ENCODE measurements around the gene PTPRD.

Gene PTPRD

GRCh38 chr9:9305600-9305999 is 1307.2 kb downstream of the PTPRD start:
- H3K27me3 ChIP-seq (ENCODE audit: insufficient read depth, insufficient read length): no peaks in the 10 kb centered on the region
- no peaks in the 10 kb centered on the region for H3K9me3 ChIP-seq (ENCODE audit: insufficient read depth, low read length)
- H3K9ac ChIP-seq (ENCODE audit: insufficient read length, low read depth): no peak overlapping the region
- no peaks in the 10 kb centered on the region for H3K4me1 ChIP-seq (ENCODE audit: insufficient read depth, insufficient read length)
- no peaks in the 10 kb centered on the region for H3K36me3 ChIP-seq (ENCODE audit: insufficient read depth, insufficient read length, low read length)
- no peak for DNase-seq (ENCODE audit: low read depth, low spot score)
- TF ChIP-seq YY1 (IDR thresholded peaks at IDR 0.05; ENCODE audit: insufficient read depth, insufficient read length) (no peak), ZNF274 (IDR thresholded peaks at IDR 0.05; ENCODE audit: low read depth, low read length) (no peak), SUZ12 (IDR thresholded peaks at IDR 0.05; ENCODE audit: extremely low read depth, insufficient read depth, insufficient read length) (no peak)
- no peak overlapping the region for H3K4me3 ChIP-seq (ENCODE audit: insufficient read length, low read depth)

- DNase-seq (ENCODE audit: low read depth, low spot score): no peak
- Histone ChIP-seq H3K27me3 (ENCODE audit: insufficient read depth, insufficient read length) (no peaks in the 10 kb centered on the region), H3K9me3 (ENCODE audit: insufficient read depth, low read length) (no peaks in the 10 kb centered on the region), H3K9ac (ENCODE audit: insufficient read length, low read depth) (no peak overlapping the region), H3K36me3 (ENCODE audit: insufficient read depth, insufficient read length, low read length) (no peaks in the 10 kb centered on the region), H3K4me3 (ENCODE audit: insufficient read length, low read depth) (no peak overlapping the region), H3K4me1 (ENCODE audit: insufficient read depth, insufficient read length) (no peaks in the 10 kb centered on the region)
- no peak for TF ChIP-seq ZNF274 (IDR thresholded peaks at IDR 0.05; ENCODE audit: low read depth, low read length)
- no peak for TF ChIP-seq SUZ12 (IDR thresholded peaks at IDR 0.05; ENCODE audit: extremely low read depth, insufficient read depth, insufficient read length)
- no peak for TF ChIP-seq YY1 (IDR thresholded peaks at IDR 0.05; ENCODE audit: insufficient read depth, insufficient read length)
Observed at GRCh38 chr9:9299134-9299533, 1313.7 kb downstream of the PTPRD start.

DNA sequence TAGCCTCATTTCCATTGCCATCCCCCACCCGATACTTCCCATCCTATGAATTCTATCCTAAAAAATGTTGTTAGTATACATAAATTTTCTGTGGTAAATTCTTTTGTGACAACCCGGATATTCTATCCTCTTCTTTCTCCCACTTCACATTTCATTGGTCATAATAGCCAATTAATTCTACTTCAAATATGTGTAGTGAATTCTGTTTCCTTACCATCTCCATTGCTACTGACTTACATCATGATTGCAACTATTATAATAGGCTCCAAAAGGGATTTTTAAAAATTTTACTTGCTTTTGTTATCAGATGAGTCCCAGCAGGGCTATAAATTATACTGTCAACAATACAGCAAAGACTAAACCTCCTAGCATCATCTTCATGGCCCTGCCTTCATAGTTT is 1326.8 kb downstream of the PTPRD start:
- Histone ChIP-seq H3K9ac (ENCODE audit: insufficient read length, low read depth) (no peak overlapping the region), H3K27me3 (ENCODE audit: insufficient read depth, insufficient read length) (no peaks in the 10 kb centered on the region), H3K4me1 (ENCODE audit: insufficient read depth, insufficient read length) (no peaks in the 10 kb centered on the region), H3K4me3 (ENCODE audit: insufficient read length, low read depth) (no peak overlapping the region), H3K9me3 (ENCODE audit: insufficient read depth, low read length) (no peaks in the 10 kb centered on the region), H3K36me3 (ENCODE audit: insufficient read depth, insufficient read length, low read length) (no peaks in the 10 kb centered on the region)
- no peak for DNase-seq (ENCODE audit: low read depth, low spot score)
- TF ChIP-seq ZNF274 (IDR thresholded peaks at IDR 0.05; ENCODE audit: low read depth, low read length) (no peak), YY1 (IDR thresholded peaks at IDR 0.05; ENCODE audit: insufficient read depth, insufficient read length) (no peak)

- H3K36me3 ChIP-seq (ENCODE audit: insufficient read depth, insufficient read length, low read length): no peaks in the 10 kb centered on the region
- no peaks in the 10 kb centered on the region for H3K4me1 ChIP-seq (ENCODE audit: insufficient read depth, insufficient read length)
- H3K9me3 ChIP-seq (ENCODE audit: insufficient read depth, low read length): no peaks in the 10 kb centered on the region
- H3K27me3 ChIP-seq (ENCODE audit: insufficient read depth, insufficient read length): no peaks in the 10 kb centered on the region
- no peak for DNase-seq (ENCODE audit: low read depth, low spot score)
- TF ChIP-seq ZNF274 (IDR thresholded peaks at IDR 0.05; ENCODE audit: low read depth, low read length) (no peak), SUZ12 (IDR thresholded peaks at IDR 0.05; ENCODE audit: extremely low read depth, insufficient read depth, insufficient read length) (no peak), YY1 (IDR thresholded peaks at IDR 0.05; ENCODE audit: insufficient read depth, insufficient read length) (no peak)
- H3K9ac ChIP-seq (ENCODE audit: insufficient read length, low read depth): no peak overlapping the region
- no peak overlapping the region for H3K4me3 ChIP-seq (ENCODE audit: insufficient read length, low read depth)
Observed at GRCh38 chr9:9284201-9284600, 1328.6 kb downstream of the PTPRD start.

GRCh38 chr9:9283159-9283986 is 1329.4 kb downstream of the PTPRD start:
- TF ChIP-seq SUZ12 (IDR thresholded peaks at IDR 0.05; ENCODE audit: extremely low read depth, insufficient read depth, insufficient read length): no peak
- TF ChIP-seq ZNF274 (IDR thresholded peaks at IDR 0.05; ENCODE audit: low read depth, low read length): no peak
- no peak for TF ChIP-seq YY1 (IDR thresholded peaks at IDR 0.05; ENCODE audit: insufficient read depth, insufficient read length)
- DNase-seq (ENCODE audit: low read depth, low spot score): no peak

DNA sequence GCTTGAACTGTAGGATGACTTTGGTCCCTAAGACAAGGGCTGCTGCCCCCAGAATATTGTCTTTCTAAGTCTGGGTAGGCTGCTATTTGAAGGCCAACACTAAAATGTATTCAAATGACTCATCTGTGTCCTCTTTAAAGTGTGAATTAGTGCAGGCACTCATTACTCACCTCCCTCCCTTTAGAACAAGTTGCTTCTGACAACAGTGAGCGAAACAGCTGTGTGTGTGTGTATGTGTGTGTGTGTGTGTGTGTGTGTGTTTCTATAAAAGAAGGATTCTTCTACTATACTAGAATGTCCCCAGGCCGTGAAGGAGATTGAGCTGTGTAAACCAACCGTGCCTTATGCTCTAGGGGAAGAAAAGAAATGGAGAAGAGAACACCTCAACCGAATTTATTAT is 1337.2 kb downstream of the PTPRD start:
- no peak for DNase-seq (ENCODE audit: low read depth, low spot score)
- no peaks in the 10 kb centered on the region for H3K9me3 ChIP-seq (ENCODE audit: insufficient read depth, low read length)
- H3K4me3 ChIP-seq (ENCODE audit: insufficient read length, low read depth): no peak overlapping the region
- no peaks in the 10 kb centered on the region for H3K27me3 ChIP-seq (ENCODE audit: insufficient read depth, insufficient read length)
- TF ChIP-seq SUZ12 (IDR thresholded peaks at IDR 0.05; ENCODE audit: extremely low read depth, insufficient read depth, insufficient read length) (no peak), YY1 (IDR thresholded peaks at IDR 0.05; ENCODE audit: insufficient read depth, insufficient read length) (no peak), ZNF274 (IDR thresholded peaks at IDR 0.05; ENCODE audit: low read depth, low read length) (no peak)
- H3K9ac ChIP-seq (ENCODE audit: insufficient read length, low read depth): no peak overlapping the region
- no peaks in the 10 kb centered on the region for H3K4me1 ChIP-seq (ENCODE audit: insufficient read depth, insufficient read length)
- no peaks in the 10 kb centered on the region for H3K36me3 ChIP-seq (ENCODE audit: insufficient read depth, insufficient read length, low read length)

More at GRCh38 chr9:9283159-9283986, 1329.4 kb downstream of the PTPRD start:
- Histone ChIP-seq H3K9me3 (ENCODE audit: insufficient read depth, low read length) (no peaks in the 10 kb centered on the region), H3K36me3 (ENCODE audit: insufficient read depth, insufficient read length, low read length) (no peaks in the 10 kb centered on the region), H3K9ac (ENCODE audit: insufficient read length, low read depth) (no peak overlapping the region), H3K4me1 (ENCODE audit: insufficient read depth, insufficient read length) (no peaks in the 10 kb centered on the region), H3K4me3 (ENCODE audit: insufficient read length, low read depth) (no peak overlapping the region), H3K27me3 (ENCODE audit: insufficient read depth, insufficient read length) (no peaks in the 10 kb centered on the region)

GRCh38 chr9:9257999-9258498 is 1354.8 kb downstream of the PTPRD start:
- H3K4me3 ChIP-seq (ENCODE audit: insufficient read length, low read depth): no peak overlapping the region
- no peak for DNase-seq (ENCODE audit: low read depth, low spot score)
- TF ChIP-seq ZNF274 (IDR thresholded peaks at IDR 0.05; ENCODE audit: low read depth, low read length) (no peak), SUZ12 (IDR thresholded peaks at IDR 0.05; ENCODE audit: extremely low read depth, insufficient read depth, insufficient read length) (no peak), YY1 (IDR thresholded peaks at IDR 0.05; ENCODE audit: insufficient read depth, insufficient read length) (no peak)

More at GRCh38 chr9:9257999-9258498, 1354.8 kb downstream of the PTPRD start:
- Histone ChIP-seq H3K36me3 (ENCODE audit: insufficient read depth, insufficient read length, low read length) (no peaks in the 10 kb centered on the region), H3K9ac (ENCODE audit: insufficient read length, low read depth) (no peak overlapping the region), H3K27me3 (ENCODE audit: insufficient read depth, insufficient read length) (no peaks in the 10 kb centered on the region), H3K9me3 (ENCODE audit: insufficient read depth, low read length) (no peaks in the 10 kb centered on the region), H3K4me1 (ENCODE audit: insufficient read depth, insufficient read length) (no peaks in the 10 kb centered on the region)
